ENCODE measurements around the gene ANXA2.

GRCh38 chr15:60347480-60348049 lies 50.2 kb downstream of the ANXA2 start:
- TF ChIP-seq GATA2 (IDR thresholded peaks at IDR 0.05; ENCODE audit: low read depth, low read length) (no peak), GATA3 (IDR thresholded peaks at IDR 0.05; ENCODE audit: low read depth, low read length) (no peak)
